PC-9 (cell line): ENCODE measurements around the gene PRKCA. TPM values are rescaled to one million over a fixed set of nuclear protein-coding genes. Genes with fewer than 3 reads are reported as not detected.

ENCODE experiments used
- BruUV-seq: library from RNA; stranded (reverse); fragments of 400-500 nt; replicated peaks from 2 replicates; lab custom pipeline; 2021; lab: Mats Ljungman, UMichigan
- CTCF ChIA-PET: fragments of 300-600 bp; sonication (Branson Sonifier 250); formaldehyde crosslinking; loops from one replicate; lab custom pipeline; 2022; ENCODE audit warnings: antibody characterized with exemption; lab: Charles Lee
- POLR2A ChIA-PET: fragments of 300-600 bp; sonication (Branson Sonifier 250); formaldehyde crosslinking; loops from one replicate; lab custom pipeline; 2022; ENCODE audit warnings: antibody characterized with exemption; ENCODE audit not compliant: unreplicated experiment; lab: Charles Lee
- DNase-seq, 2 experiments: peaks; one replicate each; pipeline versions ENCODE4 v3.0.0 to v3.0.0-alpha.2; 2015 to 2022; ENCODE audit warnings: mixed read lengths in 1 of 2
- H2AFZ ChIP-seq: fragments of 200-600 bp; sonication (generic); 2 replicates; pipeline ENCODE4 v1.8.1; 2017; ENCODE audit warnings: antibody characterized with exemption
- H3F3A ChIP-seq: fragments of 200-600 bp; sonication (generic); 2 replicates; pipeline ENCODE4 v1.8.1; 2017; ENCODE audit warnings: antibody characterized with exemption, mild to moderate bottlenecking, low read depth; ENCODE audit not compliant: insufficient read depth
- H3K27ac ChIP-seq: fragments of 200-600 bp; sonication (generic); 2 replicates; pipeline ENCODE4 v1.6.1; 2016; ENCODE audit warnings: mixed run types
- H3K27me3 ChIP-seq: fragments of 200-600 bp; sonication (generic); 2 replicates; pipeline ENCODE4 v1.6.1; 2016; ENCODE audit warnings: low read depth, mixed run types; ENCODE audit not compliant: insufficient read depth
- H3K36me3 ChIP-seq: fragments of 200-600 bp; sonication (generic); 2 replicates; pipeline ENCODE4 v1.6.1; 2016; ENCODE audit warnings: low read depth, mixed run types
- H3K4me1 ChIP-seq: fragments of 200-600 bp; sonication (generic); replicated peaks from 2 replicates; pipeline ENCODE4 v1.6.1; 2016; ENCODE audit warnings: mixed run types; ENCODE audit not compliant: insufficient read depth
- H3K4me2 ChIP-seq: fragments of 200-600 bp; sonication (generic); 2 replicates; pipeline ENCODE4 v1.6.1; 2017; ENCODE audit warnings: mixed run types
- H3K4me3 ChIP-seq: fragments of 200-600 bp; sonication (generic); 2 replicates; pipeline ENCODE4 v1.6.1; 2016; ENCODE audit warnings: mixed run types
- H3K79me2 ChIP-seq: fragments of 200-600 bp; sonication (generic); 2 replicates; pipeline ENCODE4 v1.6.1; 2017; ENCODE audit warnings: low read depth, mixed run types
- H3K9me2 ChIP-seq: fragments of 200-600 bp; sonication (generic); 2 replicates; pipeline ENCODE4 v1.8.1; 2017; ENCODE audit warnings: mild to moderate bottlenecking; ENCODE audit not compliant: insufficient read depth
- H3K9me3 ChIP-seq: fragments of 200-600 bp; sonication (generic); 2 replicates; pipeline ENCODE4 v1.8.1; 2016; ENCODE audit warnings: low read depth; ENCODE audit not compliant: insufficient read depth
- H4K20me1 ChIP-seq: fragments of 200-600 bp; sonication (generic); 2 replicates; pipeline ENCODE4 v1.8.1; 2017; ENCODE audit not compliant: insufficient read depth
- EZH2 ChIP-seq: fragments of 200-600 bp; sonication (generic); IDR thresholded peaks from 2 replicates; pipeline ENCODE4 v1.8.0; 2017; ENCODE audit warnings: antibody characterized with exemption, low read depth
- intact Hi-C: fragments of 100-400 bp; cut with micrococcal nuclease; formaldehyde crosslinking; loops from one replicate; pipeline ENCODE4 v1.10.0; 2022; ENCODE audit not compliant: unreplicated experiment
- total RNA-seq: library from RNA; stranded (reverse); gene quantifications from 2 replicates; pipeline ENCODE4 v1.2.3, GENCODE V29; 2021
- TF ChIP-seq, protein P1 (sequence below): fragments of 200-600 bp; sonication (generic); conservative IDR thresholded peaks from 2 replicates; pipeline ENCODE4 v1.6.1; 2017; ENCODE audit warnings: mixed run types, antibody characterized with exemption, mild to moderate bottlenecking, moderate library complexity

The PRKCA gene
- total RNA-seq, 1 experiment from 2014 or later = 23.1 TPM

DNA sequence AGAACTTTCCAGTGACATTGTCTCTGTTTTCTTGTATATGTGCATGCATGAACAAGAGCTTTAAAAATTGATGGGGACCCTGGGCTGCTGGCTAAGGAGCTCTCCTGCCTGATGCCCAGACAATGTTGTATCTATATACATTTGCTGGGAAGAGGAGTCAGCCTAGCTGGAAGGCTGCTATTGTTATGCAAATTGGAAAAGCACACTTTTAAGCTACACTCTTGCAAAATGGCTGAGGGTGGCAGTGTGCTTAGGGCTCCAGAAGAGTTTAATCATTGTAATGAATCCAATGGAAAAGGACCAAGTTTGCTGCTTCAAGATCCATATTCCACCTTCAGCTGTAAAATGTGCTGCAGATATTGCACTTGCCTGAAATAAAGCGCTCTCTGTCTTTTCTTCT is 171.8 kb downstream of the PRKCA start:
- CTCF ChIA-PET = interaction anchor here (0.5 kb wide), 1 partner anchor 86 kb away, joined by 16 read pairs; no protein-coding TSS in a partner anchor
- POLR2A ChIA-PET = no interaction called here
- BruUV-seq = no TSS peak

DNA sequence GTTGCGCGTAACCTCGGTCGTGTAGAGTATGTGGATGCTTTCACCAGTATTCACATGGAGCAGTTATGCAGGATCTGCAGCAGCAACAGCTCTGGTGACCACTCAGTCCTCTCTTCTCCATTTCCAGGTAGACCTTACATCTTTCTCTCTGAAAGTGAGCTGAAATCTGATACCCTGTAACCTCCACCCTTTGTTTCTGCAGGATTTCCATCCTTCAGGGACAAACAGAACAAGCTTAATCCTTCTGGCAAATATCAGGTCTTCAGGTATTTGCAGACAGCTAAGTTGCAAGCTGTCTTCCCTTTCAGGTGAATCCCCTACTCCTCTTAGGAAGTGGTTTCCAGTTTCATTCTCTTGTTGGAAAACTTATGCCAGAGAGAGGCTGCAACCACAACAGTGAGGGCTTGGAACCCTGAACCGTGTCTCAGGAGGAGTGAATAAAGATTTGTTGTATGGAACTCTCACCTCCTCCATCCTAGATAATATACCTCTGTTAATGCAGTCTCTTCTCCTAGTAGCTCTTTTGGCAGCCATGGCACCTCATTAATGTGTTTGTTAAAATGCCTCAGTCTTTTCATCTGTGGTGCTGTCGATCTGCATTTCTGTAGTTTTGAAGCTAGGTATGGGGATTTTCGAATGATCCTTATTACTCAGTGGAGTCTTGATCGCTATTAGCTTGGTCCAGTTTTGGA is 172.5 kb downstream of the PRKCA start:
- Histone ChIP-seq H3K9me3 (no peaks in the 10 kb centered on the region), H3K9me2 (no peaks in the 10 kb centered on the region), H3F3A (peaks cover 13% of the 10 kb centered on the region; the same call in 1 of the 2 replicates), H4K20me1 (no peaks in the 10 kb centered on the region), H3K79me2 (peaks cover 11% of the 10 kb centered on the region; the same call in 1 of the 2 replicates), H2AFZ (no peak overlapping the region), H3K27me3 (no peaks in the 10 kb centered on the region), H3K4me3 (no peak overlapping the region), H3K27ac (no peak overlapping the region), H3K36me3 (no peaks in the 10 kb centered on the region), H3K4me2 (no peak overlapping the region), H3K4me1 (peaks cover 12% of the 10 kb centered on the region)
- BruUV-seq = no TSS peak
- TF ChIP-seq EZH2 = no peak
- TF ChIP-seq, protein P1, sequence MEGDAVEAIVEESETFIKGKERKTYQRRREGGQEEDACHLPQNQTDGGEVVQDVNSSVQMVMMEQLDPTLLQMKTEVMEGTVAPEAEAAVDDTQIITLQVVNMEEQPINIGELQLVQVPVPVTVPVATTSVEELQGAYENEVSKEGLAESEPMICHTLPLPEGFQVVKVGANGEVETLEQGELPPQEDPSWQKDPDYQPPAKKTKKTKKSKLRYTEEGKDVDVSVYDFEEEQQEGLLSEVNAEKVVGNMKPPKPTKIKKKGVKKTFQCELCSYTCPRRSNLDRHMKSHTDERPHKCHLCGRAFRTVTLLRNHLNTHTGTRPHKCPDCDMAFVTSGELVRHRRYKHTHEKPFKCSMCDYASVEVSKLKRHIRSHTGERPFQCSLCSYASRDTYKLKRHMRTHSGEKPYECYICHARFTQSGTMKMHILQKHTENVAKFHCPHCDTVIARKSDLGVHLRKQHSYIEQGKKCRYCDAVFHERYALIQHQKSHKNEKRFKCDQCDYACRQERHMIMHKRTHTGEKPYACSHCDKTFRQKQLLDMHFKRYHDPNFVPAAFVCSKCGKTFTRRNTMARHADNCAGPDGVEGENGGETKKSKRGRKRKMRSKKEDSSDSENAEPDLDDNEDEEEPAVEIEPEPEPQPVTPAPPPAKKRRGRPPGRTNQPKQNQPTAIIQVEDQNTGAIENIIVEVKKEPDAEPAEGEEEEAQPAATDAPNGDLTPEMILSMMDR = no peak
- POLR2A ChIA-PET = interaction anchor here (0.6 kb wide), 1 partner anchor 573 kb away, joined by 4 read pairs; no protein-coding TSS in a partner anchor
- CTCF ChIA-PET = interaction anchor here (0.5 kb wide), 1 partner anchor 87 kb away, joined by 16 read pairs; no protein-coding TSS in a partner anchor
- intact Hi-C loops = no loop called here
- DNase-seq = no peak

More for the DNA sequence above, 171.8 kb downstream of the PRKCA start:
- peaks cover 13% of the 10 kb centered on the region; the same call in 1 of the 2 replicates for H3F3A ChIP-seq
- H3K27me3 ChIP-seq = no peaks in the 10 kb centered on the region
- TF ChIP-seq, protein P1 = no peak
- TF ChIP-seq EZH2 = no peak
- no peaks in the 10 kb centered on the region for H3K9me3 ChIP-seq
- DNase-seq = no peak
- H3K4me3 ChIP-seq = no peak overlapping the region
- peaks cover 18% of the 10 kb centered on the region for H3K4me1 ChIP-seq
- no peaks in the 10 kb centered on the region for H3K9me2 ChIP-seq
- H3K27ac ChIP-seq = no peak overlapping the region
- no peak overlapping the region for H3K4me2 ChIP-seq
- peaks cover 18% of the 10 kb centered on the region; the same call in 1 of the 2 replicates for H3K79me2 ChIP-seq
- intact Hi-C loops = no loop called here
- H4K20me1 ChIP-seq = no peaks in the 10 kb centered on the region
- no peak overlapping the region for H2AFZ ChIP-seq
- H3K36me3 ChIP-seq = no peaks in the 10 kb centered on the region

DNA sequence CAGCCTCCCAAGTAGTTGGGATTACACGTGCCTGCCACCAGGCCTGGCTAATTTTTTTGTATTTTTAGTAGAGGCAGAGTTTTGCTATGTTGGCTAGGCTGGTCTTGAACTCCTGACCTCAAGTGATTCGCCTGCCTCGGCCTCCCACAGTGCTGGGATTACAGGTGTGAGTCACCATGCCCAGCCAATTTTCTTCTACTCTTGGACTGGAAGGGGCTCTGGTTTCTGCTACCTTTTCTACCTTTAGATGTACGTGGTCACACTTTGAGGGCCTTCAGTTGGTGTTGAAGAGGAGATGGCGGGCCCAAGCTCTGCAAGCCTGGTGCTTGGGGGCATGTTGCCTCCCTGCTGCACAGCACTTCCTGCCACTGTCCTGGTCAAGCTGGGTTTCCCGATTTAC is 173.6 kb downstream of the PRKCA start:
- peaks cover 13% of the 10 kb centered on the region; the same call in 1 of the 2 replicates for H3F3A ChIP-seq
- POLR2A ChIA-PET = no interaction called here
- no peaks in the 10 kb centered on the region for H3K9me3 ChIP-seq
- peaks cover 12% of the 10 kb centered on the region for H3K4me1 ChIP-seq
- no TSS peak for BruUV-seq
- no peaks in the 10 kb centered on the region for H3K27me3 ChIP-seq
- no peak for TF ChIP-seq EZH2
- TF ChIP-seq, protein P1 = no peak
- H3K9me2 ChIP-seq = no peaks in the 10 kb centered on the region
- no peak overlapping the region for H3K4me3 ChIP-seq
- intact Hi-C loops = no loop called here
- H3K36me3 ChIP-seq = no peaks in the 10 kb centered on the region
- CTCF ChIA-PET = no interaction called here
- H3K4me2 ChIP-seq = no peak overlapping the region
- H3K79me2 ChIP-seq = peaks cover 11% of the 10 kb centered on the region; the same call in 1 of the 2 replicates
- no peak overlapping the region for H3K27ac ChIP-seq
- H2AFZ ChIP-seq = no peak overlapping the region
- DNase-seq = no peak
- H4K20me1 ChIP-seq = no peaks in the 10 kb centered on the region
